Activated CD8-positive, alpha-beta memory T cell treated with anti-CD3 and anti-CD28 coated beads, Interleukin-2, amount 10 ng/mL, durations not matched to agents 7 days and 5 days (primary cell): ENCODE measurements around the gene SV2A. TPM values are rescaled to one million over a fixed set of nuclear protein-coding genes. Genes with fewer than 3 reads are reported as not detected.

ENCODE experiments used
- ATAC-seq: fragments of 150-1000 bp; cut with Tn5 transposase; one replicate; pipeline ENCODE4 v1.10.0; 2021; ENCODE audit warnings: moderate library complexity
- CTCF ChIA-PET: fragments of 350-600 bp; sonication (Branson Sonifier 250); formaldehyde crosslinking; loops from one replicate; lab custom pipeline; 2021; ENCODE audit warnings: antibody characterized with exemption; lab: Charles Lee
- DNase-seq: peaks from one replicate; pipeline ENCODE4 v3.0.0-alpha.2; 2020
- H3K27ac Mint-ChIP-seq: one replicate; pipeline ENCODE4 v1.8.0; 2021; ENCODE audit warnings: mild to moderate bottlenecking, mixed read lengths
- H3K27me3 Mint-ChIP-seq: one replicate; pipeline ENCODE4 v1.8.0; 2021; ENCODE audit warnings: mixed read lengths
- H3K36me3 Mint-ChIP-seq: one replicate; pipeline ENCODE4 v1.8.0; 2021; ENCODE audit warnings: mild to moderate bottlenecking, mixed read lengths
- H3K4me1 Mint-ChIP-seq: one replicate; pipeline ENCODE4 v1.8.0; 2021; ENCODE audit warnings: mixed read lengths
- H3K4me3 Mint-ChIP-seq: one replicate; pipeline ENCODE4 v1.8.0; 2021; ENCODE audit warnings: mild to moderate bottlenecking, moderate library complexity, mixed read lengths
- H3K9me3 Mint-ChIP-seq: one replicate; pipeline ENCODE4 v1.8.0; 2022; ENCODE audit warnings: low read depth, mixed read lengths
- total RNA-seq, 2 experiments: library from RNA; stranded (reverse); gene quantifications; one replicate each; pipeline ENCODE4 v1.2.3, GENCODE V29; 2021

Gene SV2A
- total RNA-seq, 2 experiments from 2014 or later, result 15.8 to 17.1 TPM

DNA sequence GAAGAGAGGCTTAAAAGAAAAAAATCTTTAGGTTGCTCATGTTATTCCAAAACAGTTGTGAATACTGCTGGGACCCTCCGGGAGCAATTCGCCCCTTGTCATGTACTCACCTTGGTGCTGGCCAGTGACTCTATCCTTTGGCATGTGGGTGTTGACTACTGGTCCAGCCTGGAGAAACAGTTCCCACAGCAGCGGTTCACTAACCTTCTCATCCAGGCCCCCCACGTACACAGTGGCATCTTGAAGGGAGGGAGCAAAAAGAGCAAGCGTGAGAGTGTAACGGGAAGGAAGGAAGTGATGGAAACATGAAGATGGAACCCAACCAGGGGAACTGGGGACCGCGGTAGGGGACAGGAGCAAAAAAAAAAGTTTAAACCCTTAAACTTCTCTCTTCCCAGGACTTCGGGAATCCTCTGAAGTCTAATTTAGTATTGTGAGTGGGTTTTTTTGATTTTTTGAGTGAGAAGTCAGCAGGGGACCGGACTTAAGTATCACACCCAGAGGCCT lies 9.5 kb upstream of the SV2A start:
- H3K27ac Mint-ChIP-seq, result peak overlapping the region; percentile 94
- H3K36me3 Mint-ChIP-seq, result peaks cover 43% of the 10 kb centered on the region
- ATAC-seq (peak; percentile 1), DNase-seq (no peak)
- H3K9me3 Mint-ChIP-seq, result no peaks in the 10 kb centered on the region
- CTCF ChIA-PET, result no interaction called here
- no peaks in the 10 kb centered on the region for H3K27me3 Mint-ChIP-seq
- H3K4me1 Mint-ChIP-seq, result peaks cover 61% of the 10 kb centered on the region
- peak overlapping the region; percentile 100 for H3K4me3 Mint-ChIP-seq

DNA sequence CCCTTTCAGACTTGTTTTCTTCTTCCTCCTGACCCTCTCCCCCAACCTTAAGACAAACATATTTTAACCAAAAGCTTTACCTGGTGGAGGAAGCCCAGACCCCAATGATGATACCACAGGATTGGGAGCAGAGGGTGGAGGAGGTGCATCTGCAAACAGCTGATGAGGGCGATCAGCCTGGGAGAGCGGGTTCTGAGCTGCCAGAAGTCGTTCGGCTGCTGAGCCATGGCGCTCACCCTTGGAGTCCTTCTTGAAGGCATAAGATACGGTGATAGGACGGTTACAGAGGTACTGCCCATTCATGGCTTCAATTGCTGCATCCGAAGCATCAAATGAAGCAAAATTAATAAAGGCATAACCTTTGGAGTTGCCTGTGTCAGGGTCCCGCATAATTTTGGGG lies 8.7 kb upstream of the SV2A start:
- DNase-seq, result no peak
- Mint-ChIP-seq H3K4me3 (peak overlapping the region; percentile 100), H3K27ac (peak overlapping the region; percentile 50), H3K27me3 (no peaks in the 10 kb centered on the region), H3K36me3 (peaks cover 49% of the 10 kb centered on the region), H3K9me3 (no peaks in the 10 kb centered on the region), H3K4me1 (peaks cover 54% of the 10 kb centered on the region)
- CTCF ChIA-PET, result no interaction called here
- no peak for ATAC-seq

DNA sequence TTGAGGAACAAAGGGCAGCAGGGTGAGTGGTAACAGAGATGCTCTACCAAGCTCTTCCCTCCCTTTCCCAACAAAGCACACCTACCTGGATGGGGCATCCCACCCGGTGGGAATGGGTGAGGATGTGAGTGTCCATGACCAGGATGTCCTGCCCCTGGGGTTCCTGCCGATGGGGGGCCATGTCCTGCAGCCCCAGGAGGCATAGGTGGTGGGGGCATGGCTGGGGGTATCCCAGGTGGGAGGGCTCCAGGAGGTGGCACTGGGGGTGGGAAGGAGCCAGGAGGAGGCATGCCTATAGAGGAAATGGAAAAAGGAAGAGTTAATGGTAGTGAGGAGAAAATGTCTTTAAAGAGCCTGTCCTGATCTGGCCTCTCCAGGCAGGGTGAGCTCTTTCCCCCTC lies 8.1 kb upstream of the SV2A start:
- DNase-seq (no peak), ATAC-seq (no peak)
- Mint-ChIP-seq H3K4me1 (peaks cover 49% of the 10 kb centered on the region), H3K4me3 (peak overlapping the region; percentile 63), H3K36me3 (peaks cover 49% of the 10 kb centered on the region), H3K27ac (peak overlapping the region; percentile 50), H3K27me3 (no peaks in the 10 kb centered on the region), H3K9me3 (no peaks in the 10 kb centered on the region)
- CTCF ChIA-PET, result no interaction called here

- Mint-ChIP-seq H3K9me3 (no peaks in the 10 kb centered on the region), H3K27me3 (no peaks in the 10 kb centered on the region), H3K36me3 (peaks cover 50% of the 10 kb centered on the region), H3K27ac (peak overlapping the region; percentile 26), H3K4me1 (peaks cover 45% of the 10 kb centered on the region), H3K4me3 (peak overlapping the region; percentile 46)
- no peak for DNase-seq
- CTCF ChIA-PET, result interaction anchor here (1.0 kb wide), 1 partner anchor 10 kb away, joined by 3 read pairs; no protein-coding TSS in a partner anchor
- no peak for ATAC-seq
Measured at GRCh38 chr1:149925345-149925744, 7.7 kb upstream of the SV2A start.

DNA sequence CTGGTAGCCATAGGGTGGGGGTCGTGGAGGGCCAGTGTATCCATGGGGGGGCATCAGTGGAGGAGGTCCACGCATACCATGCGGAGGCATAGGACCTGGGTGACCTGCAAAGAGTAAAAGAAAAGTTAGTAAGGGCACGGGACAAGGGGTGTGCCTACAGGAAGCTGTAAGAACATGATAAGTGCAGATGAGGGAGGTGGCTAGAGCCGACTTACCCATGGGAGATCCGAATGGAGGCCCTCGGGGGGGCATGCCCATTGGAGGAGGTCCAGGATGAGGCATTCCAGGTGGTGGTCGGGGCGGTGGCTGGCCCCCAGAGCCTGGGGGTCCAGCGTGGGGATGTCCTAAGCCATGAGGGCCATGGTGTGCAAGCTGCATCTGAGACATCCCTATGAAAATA lies 6.0 kb upstream of the SV2A start:
- H3K27ac Mint-ChIP-seq, result no peak overlapping the region
- ATAC-seq, result no peak
- peaks cover 36% of the 10 kb centered on the region for H3K4me1 Mint-ChIP-seq
- H3K9me3 Mint-ChIP-seq, result no peaks in the 10 kb centered on the region
- H3K4me3 Mint-ChIP-seq, result no peak overlapping the region
- CTCF ChIA-PET, result interaction anchor here (1.5 to 2.1 kb wide), 2 partner anchors 35 to 39 kb away, joined by 5 read pairs; a partner anchor contains a TSS
- peaks cover 50% of the 10 kb centered on the region for H3K36me3 Mint-ChIP-seq
- DNase-seq, result no peak
- H3K27me3 Mint-ChIP-seq, result no peaks in the 10 kb centered on the region

DNA sequence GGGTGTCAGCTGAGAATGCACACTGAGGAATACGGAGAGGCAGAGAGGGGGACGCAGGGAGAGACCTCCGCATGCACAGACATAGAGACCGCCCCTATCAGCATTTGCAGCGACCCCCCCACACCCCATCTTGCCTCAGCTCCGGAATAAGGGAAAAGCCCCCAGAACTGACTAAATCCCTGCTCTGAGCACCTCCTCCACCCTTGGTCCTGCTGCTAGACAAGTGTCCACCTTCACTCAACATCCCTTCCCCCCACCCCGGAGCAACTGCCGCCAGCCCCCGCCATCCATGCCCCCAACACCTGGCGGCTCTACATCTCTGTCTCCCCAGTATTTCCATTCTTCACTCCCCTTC lies 769 bp downstream of the SV2A start:
- CTCF ChIA-PET, result interaction anchor here (1.0 to 1.4 kb wide), 2 partner anchors 17 to 28 kb away, joined by 3 read pairs; no protein-coding TSS in a partner anchor
- no peaks in the 10 kb centered on the region for H3K27me3 Mint-ChIP-seq
- DNase-seq, result no peak
- ATAC-seq, result no peak
- H3K36me3 Mint-ChIP-seq, result peaks cover 8% of the 10 kb centered on the region
- peaks cover 35% of the 10 kb centered on the region for H3K4me1 Mint-ChIP-seq
- H3K9me3 Mint-ChIP-seq, result no peaks in the 10 kb centered on the region
- H3K4me3 Mint-ChIP-seq, result peak overlapping the region; percentile 83
- peak overlapping the region; percentile 45 for H3K27ac Mint-ChIP-seq

DNA sequence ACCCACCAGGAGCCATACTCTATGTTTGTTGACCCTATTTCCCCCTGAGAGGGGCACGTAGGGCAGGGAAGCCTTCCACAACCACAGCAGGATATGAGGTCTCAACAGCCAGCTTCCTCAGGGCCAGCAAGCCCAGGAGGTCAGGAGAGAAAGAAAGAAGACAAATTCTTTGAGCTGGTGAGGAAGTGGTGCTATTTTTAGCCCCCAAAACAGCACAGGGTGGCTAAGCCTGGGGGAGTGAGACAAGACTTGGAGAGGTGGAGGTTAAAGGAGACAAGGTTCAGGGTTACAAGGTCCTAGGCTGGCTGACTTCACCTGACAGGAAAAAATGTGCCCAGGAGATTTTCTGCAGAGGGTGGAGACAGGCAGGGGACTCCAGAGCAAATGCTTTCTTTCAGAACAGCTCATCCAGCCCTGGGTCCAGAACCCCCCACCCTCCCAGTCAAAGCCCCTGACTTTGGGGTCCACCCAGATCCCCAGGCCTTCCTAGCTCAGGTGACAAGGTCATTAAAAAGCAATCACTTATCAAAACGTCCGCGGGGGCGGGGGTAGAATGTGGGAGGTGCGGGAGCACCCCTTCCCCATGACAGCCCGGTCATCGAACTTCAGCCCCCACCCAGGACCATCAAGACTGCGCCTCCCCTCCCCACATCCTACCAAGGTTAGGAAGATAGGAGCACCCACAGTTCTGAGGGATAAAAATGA lies 1.3 kb downstream of the SV2A start:
- H3K27me3 Mint-ChIP-seq, result no peaks in the 10 kb centered on the region
- H3K9me3 Mint-ChIP-seq, result no peaks in the 10 kb centered on the region
- peaks cover 5% of the 10 kb centered on the region for H3K36me3 Mint-ChIP-seq
- H3K4me1 Mint-ChIP-seq, result peaks cover 35% of the 10 kb centered on the region
- DNase-seq (no peak), ATAC-seq (no peak)
- CTCF ChIA-PET, result interaction anchor here (1.0 to 1.4 kb wide), 2 partner anchors 16 to 28 kb away, joined by 3 read pairs; no protein-coding TSS in a partner anchor
- H3K27ac Mint-ChIP-seq, result peak overlapping the region; percentile 78
- H3K4me3 Mint-ChIP-seq, result peak overlapping the region; percentile 83

- ATAC-seq (no peak), DNase-seq (no peak)
- no peaks in the 10 kb centered on the region for H3K27me3 Mint-ChIP-seq
- peak overlapping the region; percentile 83 for H3K4me3 Mint-ChIP-seq
- CTCF ChIA-PET, result interaction anchor here (0.8 to 1.4 kb wide), 3 partner anchors 16 to 27 kb away, joined by 3 to 4 read pairs (median 3); a partner anchor contains a TSS
- H3K27ac Mint-ChIP-seq, result peak overlapping the region; percentile 78
- H3K9me3 Mint-ChIP-seq, result no peaks in the 10 kb centered on the region
- peaks cover 35% of the 10 kb centered on the region for H3K4me1 Mint-ChIP-seq
- H3K36me3 Mint-ChIP-seq, result peaks cover 7% of the 10 kb centered on the region
Measured at GRCh38 chr1:149915429-149916192, 2.0 kb downstream of the SV2A start.

GRCh38 chr1:149914545-149914944 lies 3.1 kb downstream of the SV2A start:
- Mint-ChIP-seq H3K4me3 (no peak overlapping the region), H3K27ac (peak overlapping the region; percentile 1), H3K27me3 (no peaks in the 10 kb centered on the region), H3K36me3 (peaks cover 8% of the 10 kb centered on the region), H3K9me3 (no peaks in the 10 kb centered on the region), H3K4me1 (peaks cover 35% of the 10 kb centered on the region)
- CTCF ChIA-PET, result interaction anchor here (0.8 to 0.9 kb wide), 3 partner anchors 15 to 272 kb away, joined by 4 to 5 read pairs (median 5); partner anchors contain the start of gene BOLA1
- ATAC-seq (no peak), DNase-seq (no peak)

DNA sequence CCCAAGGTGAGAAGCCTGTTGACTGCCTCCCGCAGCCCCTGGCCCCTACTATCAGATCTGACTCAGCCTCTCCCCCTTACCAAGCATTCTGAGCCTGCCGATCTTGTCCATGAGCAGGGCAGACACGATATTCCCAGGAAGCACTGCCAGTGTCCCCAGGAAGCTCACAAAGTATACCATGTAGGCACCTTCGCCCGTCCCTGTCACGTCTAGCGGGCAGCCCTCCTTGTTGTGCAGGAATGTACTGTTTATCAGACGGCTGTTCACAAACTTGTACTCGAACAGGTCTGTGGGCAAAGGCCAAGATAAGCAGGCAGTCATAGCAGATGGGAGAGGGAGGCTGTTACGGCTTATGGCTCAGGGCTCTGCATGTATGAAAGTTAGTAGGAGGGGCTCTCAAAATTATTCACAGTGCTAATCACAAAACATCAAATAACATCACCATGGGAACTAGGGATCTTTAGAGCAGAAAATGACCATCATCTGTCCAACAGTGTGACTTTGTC lies 11.0 kb downstream of the SV2A start:
- no peaks in the 10 kb centered on the region for H3K4me1 Mint-ChIP-seq
- DNase-seq (no peak), ATAC-seq (no peak)
- CTCF ChIA-PET, result no interaction called here
- H3K9me3 Mint-ChIP-seq, result no peaks in the 10 kb centered on the region
- H3K27me3 Mint-ChIP-seq, result no peaks in the 10 kb centered on the region
- H3K36me3 Mint-ChIP-seq, result peaks cover 20% of the 10 kb centered on the region
- no peak overlapping the region for H3K4me3 Mint-ChIP-seq
- no peak overlapping the region for H3K27ac Mint-ChIP-seq

DNA sequence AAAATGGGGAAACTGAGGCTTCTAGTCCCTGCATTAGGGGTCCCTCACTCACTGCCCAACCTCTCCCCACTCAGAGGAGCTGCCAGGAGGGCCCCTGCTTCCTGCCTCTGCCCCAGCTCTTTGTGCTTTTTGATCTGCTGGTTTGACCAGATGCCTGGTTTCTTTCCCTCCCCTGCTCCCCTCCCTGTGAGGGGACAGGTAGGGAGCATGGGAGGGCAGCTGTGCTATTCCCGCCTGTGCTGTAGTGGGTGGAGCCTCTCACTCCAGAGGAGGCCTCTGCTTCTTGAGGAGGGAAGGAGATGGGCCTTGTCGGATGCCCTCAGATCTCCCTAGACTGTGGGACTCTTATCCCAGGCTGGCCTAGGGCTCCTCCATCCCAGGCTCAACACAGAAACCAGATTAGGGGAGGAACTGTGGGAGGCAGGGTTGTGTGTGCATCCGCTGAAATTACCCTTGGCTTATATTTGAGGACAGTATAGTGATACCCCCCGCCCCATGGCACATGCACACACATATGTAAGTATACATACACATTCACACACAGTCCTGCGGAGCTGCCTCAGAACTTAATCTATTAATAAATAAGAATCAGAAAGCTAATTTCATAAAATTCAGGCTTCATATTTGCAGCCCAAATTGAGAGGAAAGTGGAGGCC lies 13.7 kb downstream of the SV2A start:
- Mint-ChIP-seq H3K4me1 (peaks cover 19% of the 10 kb centered on the region), H3K27ac (no peak overlapping the region), H3K27me3 (no peaks in the 10 kb centered on the region), H3K9me3 (no peaks in the 10 kb centered on the region), H3K4me3 (no peak overlapping the region), H3K36me3 (peaks cover 20% of the 10 kb centered on the region)
- no peak for ATAC-seq
- CTCF ChIA-PET, result no interaction called here
- no peak for DNase-seq

DNA sequence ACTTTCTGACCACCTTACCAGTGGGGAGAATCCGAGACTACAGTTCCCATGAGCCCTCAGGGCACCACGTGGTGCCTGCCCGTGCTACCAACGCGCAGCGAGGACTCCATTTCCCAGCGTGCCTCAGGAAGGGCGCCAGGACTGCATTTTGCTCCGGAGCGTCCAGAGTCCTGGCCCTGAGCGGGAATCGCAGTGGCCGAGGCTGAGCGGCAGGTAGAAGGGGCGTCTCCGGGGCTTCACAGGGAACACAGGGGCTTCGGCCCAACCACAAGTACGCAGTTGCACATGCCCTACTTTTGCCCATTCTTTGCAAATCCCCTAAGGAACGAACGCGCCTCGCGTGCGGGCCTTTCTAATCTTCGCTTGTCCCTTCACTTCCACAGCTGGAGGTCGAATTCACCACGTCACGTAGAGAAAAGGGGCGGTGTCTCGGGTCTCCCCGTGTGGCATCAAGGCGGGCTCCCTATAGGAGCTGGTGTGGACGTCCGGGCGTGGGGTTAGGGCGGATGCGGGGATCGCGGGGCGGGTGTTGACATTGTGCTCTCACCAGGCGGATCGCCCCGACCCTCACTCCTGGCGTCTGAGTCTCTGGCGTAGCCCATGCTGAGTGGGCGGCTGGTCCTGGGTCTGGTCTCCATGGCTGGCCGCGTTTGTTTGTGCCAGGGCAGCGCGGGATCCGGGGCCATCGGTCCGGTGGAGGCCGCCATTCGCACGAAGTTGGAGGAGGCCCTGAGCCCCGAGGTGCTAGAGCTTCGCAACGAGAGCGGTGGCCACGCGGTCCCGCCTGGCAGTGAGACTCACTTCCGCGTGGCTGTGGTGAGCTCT lies 18.0 kb downstream of the SV2A start, which contains the start of gene BOLA1:
BOLA1 (plus strand) TSS at position 109 of the 825 bp plus-strand sequence; CDS start at position 601, 492 bp downstream.
- peak within 1 kb of the TSS; percentile 86 for H3K4me3 Mint-ChIP-seq
- DNase-seq (peak; percentile 93), ATAC-seq (peak; percentile 97)
- peaks cover 11% of the 10 kb centered on the region for H3K36me3 Mint-ChIP-seq
- peaks cover 24% of the 10 kb centered on the region for H3K4me1 Mint-ChIP-seq
- H3K27ac Mint-ChIP-seq, result peak within 1 kb of the TSS; percentile 95
- peaks cover 3% of the 10 kb centered on the region for H3K27me3 Mint-ChIP-seq
- no peaks in the 10 kb centered on the region for H3K9me3 Mint-ChIP-seq
- CTCF ChIA-PET, result interaction anchor here (0.7 to 1.4 kb wide), 6 partner anchors 12 to 167 kb away, joined by 3 to 5 read pairs (median 4); a partner anchor contains a TSS
